ENCODE data around the gene NAV2.

DNA sequence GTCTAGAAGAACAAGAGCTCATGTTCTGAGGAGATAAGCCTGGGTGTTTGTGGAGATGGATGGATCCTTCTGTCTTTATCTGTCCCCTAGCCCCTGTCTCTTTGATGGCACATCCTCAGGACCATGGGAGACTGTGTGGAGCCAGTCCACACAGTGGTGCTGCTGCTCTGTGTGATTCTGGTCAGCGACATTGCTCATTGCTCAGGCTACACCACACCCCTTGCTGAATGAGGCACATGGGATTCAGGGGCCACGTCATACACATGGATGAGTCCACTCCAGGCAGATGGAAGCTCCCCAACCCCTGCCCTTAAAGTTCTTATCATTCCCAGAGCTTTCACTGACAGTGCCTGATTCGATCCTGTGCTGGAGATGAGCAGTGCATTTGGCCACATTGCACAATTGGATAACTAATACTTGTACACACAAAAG, 222.2 kb downstream of the NAV2 start:
- TF ChIP-seq POLR2AphosphoS5 (IDR thresholded peaks at IDR 0.05; ENCODE audit: borderline replicate concordance, low read depth, low read length) (no peak), EZH2 (IDR thresholded peaks at IDR 0.05) (no peak)

All from SK-N-MC (cell line).